ENCODE data around the gene YJEFN3.

YJEFN3 gene

GRCh38 chr19:19528721-19529490, at the start of gene YJEFN3:
Gene YJEFN3, plus strand, starts transcription at chr19:19528911. Its CDS starts 22 bp downstream, at chr19:19528933.
- no peak for DNase-seq

- no peak for DNase-seq
Measured at GRCh38 chr19:19480688-19481087, 48.0 kb upstream of the YJEFN3 start.

GRCh38 chr19:19482809-19483596, 45.7 kb upstream of the YJEFN3 start:
- DNase-seq, result no peak

- DNase-seq, result no peak
Measured at GRCh38 chr19:19485161-19485997, 43.3 kb upstream of the YJEFN3 start.

- DNase-seq, result no peak
Measured at GRCh38 chr19:19485998-19486290, 42.8 kb upstream of the YJEFN3 start.

GRCh38 chr19:19486343-19487076, 42.2 kb upstream of the YJEFN3 start:
- DNase-seq, result no peak

- DNase-seq, result no peak
Measured at GRCh38 chr19:19487077-19487949, 41.4 kb upstream of the YJEFN3 start.

- DNase-seq, result no peak
Measured at GRCh38 chr19:19487950-19488874, 40.5 kb upstream of the YJEFN3 start.

GRCh38 chr19:19488875-19489690, 39.6 kb upstream of the YJEFN3 start:
- DNase-seq, result peak; percentile 89

GRCh38 chr19:19489804-19490204, 38.9 kb upstream of the YJEFN3 start:
- DNase-seq, result no peak

- peak; percentile 86 for DNase-seq
Measured at GRCh38 chr19:19490214-19490968, 38.3 kb upstream of the YJEFN3 start.

- no peak for DNase-seq
Measured at GRCh38 chr19:19491321-19492025, 37.2 kb upstream of the YJEFN3 start.

GRCh38 chr19:19492026-19492610, 36.6 kb upstream of the YJEFN3 start:
- DNase-seq, result no peak

- DNase-seq, result no peak
Measured at GRCh38 chr19:19493841-19494546, 34.7 kb upstream of the YJEFN3 start.

- no peak for DNase-seq
Measured at GRCh38 chr19:19495614-19496603, 32.8 kb upstream of the YJEFN3 start.

Data from stimulated activated CD4-positive, alpha-beta T cell treated with anti-CD3 and anti-CD28 coated beads, Interleukin-4, amount 100 ng/mL, for 24 hours (primary cell).